ENCODE results near the gene IL10RB.
"Not testable (repeated sequence)": the region's sequence is repeated elsewhere in the genome, so short reads cannot be mapped to it uniquely, and the experiment has no call there.

IL10RB gene

DNA sequence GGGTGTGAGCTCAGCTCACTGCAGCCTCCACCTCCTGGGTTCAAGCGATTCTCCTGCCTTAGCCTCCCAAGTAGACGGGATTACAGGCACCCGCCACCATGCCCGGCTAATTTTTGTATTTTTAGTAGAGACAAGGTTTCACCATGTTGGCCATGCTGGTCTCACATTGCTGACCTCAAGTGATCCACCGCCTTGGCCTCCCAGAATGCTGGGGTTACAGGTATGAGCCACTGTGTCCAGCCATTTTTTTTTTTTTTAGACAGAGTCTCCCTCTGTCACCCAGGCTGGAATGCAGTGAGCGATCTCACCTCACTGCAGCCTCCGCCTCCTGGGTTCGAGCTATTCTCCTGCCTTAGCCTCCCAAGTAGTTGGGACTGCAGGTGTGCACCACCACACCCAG is 23.3 kb upstream of the IL10RB start:
- Histone ChIP-seq H3K9me3 (ENCODE audit: insufficient read depth, low read depth, low read length) (peaks cover 24% of the 10 kb centered on the region), H3K36me3 (ENCODE audit: insufficient read depth, low read depth, low read length) (peaks cover 45% of the 10 kb centered on the region)
- H3K27ac ChIP-seq (ENCODE audit: low read length); H3K4me3 ChIP-seq (ENCODE audit: low read length); H3K27me3 ChIP-seq (ENCODE audit: insufficient read depth, low read length); H3K4me1 ChIP-seq (ENCODE audit: insufficient read depth, low read length); H3K9ac ChIP-seq (ENCODE audit: low read depth, low read length): not testable (repeated sequence)

DNA sequence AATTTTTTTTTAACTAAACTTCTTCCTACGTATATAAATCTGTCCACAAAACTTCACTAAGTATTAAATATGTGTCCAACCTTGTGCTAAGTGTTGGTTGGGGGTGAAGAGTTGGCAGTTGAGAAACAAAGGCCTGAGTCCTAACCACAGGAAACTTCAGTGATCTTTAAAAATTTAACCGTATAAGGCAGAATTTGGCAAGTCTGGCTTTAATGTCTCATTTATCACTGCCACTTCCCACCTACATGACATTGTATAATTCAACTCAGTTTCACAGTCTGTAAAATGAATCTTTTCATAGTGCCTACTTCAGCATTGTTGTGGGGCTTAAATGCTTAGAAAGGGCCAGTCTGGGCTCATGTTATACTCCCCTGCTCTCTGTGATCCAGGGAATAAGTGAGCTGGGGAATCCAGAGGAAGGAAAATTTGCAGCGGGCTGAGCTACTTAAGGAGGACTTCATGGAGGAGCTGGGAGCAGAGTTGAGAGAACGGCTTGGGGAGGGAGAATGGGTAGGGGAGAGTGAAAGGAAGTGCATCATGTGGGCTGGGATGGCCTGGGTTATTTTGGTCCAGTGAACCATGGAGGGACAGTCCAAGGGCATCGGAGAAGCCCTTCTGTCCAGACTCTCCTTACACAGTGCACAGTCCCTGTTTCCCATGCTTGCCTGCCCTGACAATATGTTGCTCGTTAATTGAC is 21.9 kb upstream of the IL10RB start:
- Histone ChIP-seq H3K27ac (ENCODE audit: low read length) (no peak overlapping the region), H3K36me3 (ENCODE audit: insufficient read depth, low read depth, low read length) (peaks cover 52% of the 10 kb centered on the region), H3K9me3 (ENCODE audit: insufficient read depth, low read depth, low read length) (peaks cover 11% of the 10 kb centered on the region), H3K4me1 (ENCODE audit: insufficient read depth, low read length) (no peaks in the 10 kb centered on the region; the same call in 1 of the 2 replicates), H3K9ac (ENCODE audit: low read depth, low read length) (no peak overlapping the region), H3K4me3 (ENCODE audit: low read length) (no peak overlapping the region), H3K27me3 (ENCODE audit: insufficient read depth, low read length) (no peaks in the 10 kb centered on the region; the same call in 1 of the 2 replicates)

DNA sequence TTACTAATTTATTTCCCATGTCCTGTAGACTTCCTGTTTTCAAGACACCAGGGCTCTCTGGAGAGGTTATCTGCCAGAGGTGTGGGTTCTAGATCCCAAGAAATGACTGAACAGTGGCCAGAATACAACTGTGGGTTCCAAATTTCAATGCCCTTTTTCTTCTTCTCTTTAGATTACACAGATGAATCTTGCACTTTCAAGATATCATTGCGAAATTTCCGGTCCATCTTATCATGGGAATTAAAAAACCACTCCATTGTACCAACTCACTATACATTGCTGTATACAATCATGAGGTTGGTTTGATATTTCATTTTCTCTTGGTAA is 21.4 kb upstream of the IL10RB start:
- no peaks in the 10 kb centered on the region; the same call in 1 of the 2 replicates for H3K27me3 ChIP-seq (ENCODE audit: insufficient read depth, low read length)
- H3K4me3 ChIP-seq (ENCODE audit: low read length): no peak overlapping the region
- H3K4me1 ChIP-seq (ENCODE audit: insufficient read depth, low read length): no peaks in the 10 kb centered on the region; the same call in 1 of the 2 replicates
- peaks cover 7% of the 10 kb centered on the region for H3K9me3 ChIP-seq (ENCODE audit: insufficient read depth, low read depth, low read length)
- no peak overlapping the region for H3K9ac ChIP-seq (ENCODE audit: low read depth, low read length)
- H3K36me3 ChIP-seq (ENCODE audit: insufficient read depth, low read depth, low read length): peaks cover 57% of the 10 kb centered on the region
- H3K27ac ChIP-seq (ENCODE audit: low read length): no peak overlapping the region

DNA sequence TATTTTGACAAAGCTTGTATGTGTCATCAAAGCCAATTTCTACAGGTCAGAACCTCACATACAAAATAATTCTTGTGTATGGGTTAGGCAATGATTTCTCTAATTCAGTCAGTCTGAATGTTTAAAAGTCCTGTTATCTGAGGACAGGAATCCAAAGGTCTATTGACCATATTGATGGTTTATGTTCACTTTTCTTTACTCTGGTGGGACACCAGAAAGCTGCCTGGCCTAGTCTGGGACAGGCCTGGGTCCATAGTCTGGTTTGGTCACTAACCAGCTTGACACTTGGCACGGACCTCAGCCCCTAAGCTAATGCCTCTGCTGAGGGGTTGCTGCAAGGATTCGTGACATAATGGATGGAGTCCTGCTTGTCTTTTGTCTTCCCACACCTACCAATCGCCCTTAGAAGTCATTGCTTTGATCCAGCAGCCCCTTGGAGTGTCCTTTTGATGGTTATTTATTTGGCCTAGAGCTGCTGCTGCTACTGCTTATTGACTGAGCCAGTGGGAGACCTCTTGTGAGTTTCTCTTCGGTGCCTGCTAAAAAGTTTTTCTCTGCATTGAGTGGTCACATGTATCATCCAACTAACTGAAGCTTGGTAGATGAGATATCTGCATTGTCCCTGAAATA is 20.8 kb upstream of the IL10RB start:
- peaks cover 58% of the 10 kb centered on the region for H3K36me3 ChIP-seq (ENCODE audit: insufficient read depth, low read depth, low read length)
- no peak overlapping the region for H3K4me3 ChIP-seq (ENCODE audit: low read length)
- no peaks in the 10 kb centered on the region; the same call in 1 of the 2 replicates for H3K27me3 ChIP-seq (ENCODE audit: insufficient read depth, low read length)
- H3K9me3 ChIP-seq (ENCODE audit: insufficient read depth, low read depth, low read length): peaks cover under 1% of the 10 kb centered on the region
- H3K27ac ChIP-seq (ENCODE audit: low read length): no peak overlapping the region
- no peak overlapping the region for H3K9ac ChIP-seq (ENCODE audit: low read depth, low read length)
- no peaks in the 10 kb centered on the region; the same call in 1 of the 2 replicates for H3K4me1 ChIP-seq (ENCODE audit: insufficient read depth, low read length)

DNA sequence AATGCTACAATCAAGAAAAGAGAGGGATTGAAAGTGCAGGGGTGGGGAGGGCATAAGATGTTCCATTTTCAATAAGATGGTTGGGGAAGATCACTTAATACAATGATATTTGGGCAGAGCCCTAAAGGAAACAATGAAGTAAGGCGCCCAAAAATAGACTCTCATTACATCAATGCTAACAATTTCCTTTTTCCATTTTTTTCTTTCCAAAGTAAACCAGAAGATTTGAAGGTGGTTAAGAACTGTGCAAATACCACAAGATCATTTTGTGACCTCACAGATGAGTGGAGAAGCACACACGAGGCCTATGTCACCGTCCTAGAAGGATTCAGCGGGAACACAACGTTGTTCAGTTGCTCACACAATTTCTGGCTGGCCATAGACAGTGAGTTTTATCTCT is 19.7 kb upstream of the IL10RB start:
- Histone ChIP-seq H3K27me3 (ENCODE audit: insufficient read depth, low read length) (no peaks in the 10 kb centered on the region; the same call in 1 of the 2 replicates), H3K9me3 (ENCODE audit: insufficient read depth, low read depth, low read length) (no peaks in the 10 kb centered on the region), H3K4me3 (ENCODE audit: low read length) (no peak overlapping the region), H3K4me1 (ENCODE audit: insufficient read depth, low read length) (no peaks in the 10 kb centered on the region; the same call in 1 of the 2 replicates), H3K36me3 (ENCODE audit: insufficient read depth, low read depth, low read length) (peaks cover 67% of the 10 kb centered on the region), H3K9ac (ENCODE audit: low read depth, low read length) (no peak overlapping the region), H3K27ac (ENCODE audit: low read length) (no peak overlapping the region)

DNA sequence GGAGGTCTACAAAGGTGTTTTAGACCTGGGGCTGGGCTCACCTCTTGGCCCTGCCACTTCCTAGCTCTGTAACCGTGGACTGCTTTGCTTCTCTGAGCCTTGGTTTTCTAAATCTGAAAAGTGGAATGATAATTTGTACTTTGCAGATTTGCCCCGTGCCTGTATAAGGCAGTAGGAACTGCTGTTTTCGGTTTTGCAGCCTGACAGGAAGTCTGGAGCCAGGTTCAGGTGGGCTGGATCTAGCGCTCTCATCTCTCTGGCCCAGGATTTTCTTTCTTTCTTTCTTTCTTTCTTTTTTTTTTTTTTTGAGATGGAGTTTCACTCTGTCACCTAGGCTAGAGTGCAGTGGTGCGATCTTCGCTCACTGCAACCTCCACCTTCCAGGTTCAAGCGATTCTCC is 19.2 kb upstream of the IL10RB start:
- Histone ChIP-seq H3K4me1 (ENCODE audit: insufficient read depth, low read length) (no peaks in the 10 kb centered on the region; the same call in 1 of the 2 replicates), H3K4me3 (ENCODE audit: low read length) (no peak overlapping the region), H3K9me3 (ENCODE audit: insufficient read depth, low read depth, low read length) (no peaks in the 10 kb centered on the region), H3K36me3 (ENCODE audit: insufficient read depth, low read depth, low read length) (peaks cover 67% of the 10 kb centered on the region), H3K27ac (ENCODE audit: low read length) (no peak overlapping the region), H3K27me3 (ENCODE audit: insufficient read depth, low read length) (no peaks in the 10 kb centered on the region; the same call in 1 of the 2 replicates), H3K9ac (ENCODE audit: low read depth, low read length) (no peak overlapping the region)

DNA sequence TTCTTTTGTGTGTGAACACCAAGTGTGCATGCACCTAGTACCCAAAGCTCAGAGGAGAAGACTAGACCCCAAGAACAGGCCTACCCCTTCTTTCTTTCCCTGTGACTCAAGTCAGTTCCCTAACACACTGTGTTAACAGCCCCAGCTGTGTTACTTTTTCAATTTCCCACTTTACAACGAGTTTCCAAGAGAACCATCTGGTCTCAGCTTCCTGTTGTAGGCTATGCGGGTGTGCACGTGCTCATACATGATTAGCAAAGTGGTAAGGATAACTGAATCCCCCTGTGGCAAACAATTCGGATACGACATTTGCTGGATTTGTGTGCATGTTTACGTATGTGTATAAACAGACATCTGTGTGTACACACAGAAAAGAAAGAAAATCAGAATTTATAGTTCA is 18.6 kb upstream of the IL10RB start:
- Histone ChIP-seq H3K9me3 (ENCODE audit: insufficient read depth, low read depth, low read length) (no peaks in the 10 kb centered on the region), H3K4me1 (ENCODE audit: insufficient read depth, low read length) (no peaks in the 10 kb centered on the region; the same call in 1 of the 2 replicates), H3K27me3 (ENCODE audit: insufficient read depth, low read length) (no peaks in the 10 kb centered on the region; the same call in 1 of the 2 replicates), H3K27ac (ENCODE audit: low read length) (no peak overlapping the region), H3K36me3 (ENCODE audit: insufficient read depth, low read depth, low read length) (peaks cover 72% of the 10 kb centered on the region), H3K9ac (ENCODE audit: low read depth, low read length) (no peak overlapping the region), H3K4me3 (ENCODE audit: low read length) (no peak overlapping the region)

DNA sequence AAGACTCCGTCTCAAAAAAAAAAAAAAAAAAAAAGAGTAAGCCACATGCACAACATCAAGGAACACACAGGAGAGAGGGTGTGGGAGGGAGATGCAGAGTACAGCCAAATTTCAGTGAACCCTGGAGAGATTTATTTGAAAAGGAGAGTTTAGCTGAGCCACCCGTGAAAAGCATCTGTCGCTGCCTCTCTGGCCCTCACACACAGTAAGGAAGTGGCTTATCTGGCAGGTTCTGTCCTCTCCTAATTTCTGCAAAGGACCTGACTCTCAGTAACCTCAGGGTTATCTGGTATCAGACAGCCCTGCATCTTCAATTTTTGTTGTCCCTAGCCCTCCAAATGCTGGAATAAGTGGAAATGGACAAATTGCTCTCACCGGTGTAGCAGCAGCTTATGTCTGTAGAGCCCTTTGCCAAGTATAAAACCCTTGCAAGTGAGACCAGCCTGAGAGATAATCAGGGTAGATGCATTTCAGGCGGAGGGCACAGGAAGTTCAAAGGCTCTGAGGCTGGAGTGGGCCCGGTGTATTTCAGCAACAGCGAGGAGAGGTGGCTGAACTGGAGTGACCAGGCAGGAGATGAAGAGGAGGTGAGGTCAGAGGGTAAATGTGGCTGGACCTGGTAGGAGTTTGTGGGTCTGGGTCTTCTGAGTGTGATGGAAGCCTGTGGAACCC is 16.7 kb upstream of the IL10RB start:
- H3K4me3 ChIP-seq (ENCODE audit: low read length): no peak overlapping the region
- no peak overlapping the region for H3K9ac ChIP-seq (ENCODE audit: low read depth, low read length)
- H3K27me3 ChIP-seq (ENCODE audit: insufficient read depth, low read length): no peaks in the 10 kb centered on the region; the same call in 1 of the 2 replicates
- H3K36me3 ChIP-seq (ENCODE audit: insufficient read depth, low read depth, low read length): peaks cover 88% of the 10 kb centered on the region
- no peaks in the 10 kb centered on the region; the same call in 1 of the 2 replicates for H3K4me1 ChIP-seq (ENCODE audit: insufficient read depth, low read length)
- H3K27ac ChIP-seq (ENCODE audit: low read length): no peak overlapping the region
- H3K9me3 ChIP-seq (ENCODE audit: insufficient read depth, low read depth, low read length): no peaks in the 10 kb centered on the region

DNA sequence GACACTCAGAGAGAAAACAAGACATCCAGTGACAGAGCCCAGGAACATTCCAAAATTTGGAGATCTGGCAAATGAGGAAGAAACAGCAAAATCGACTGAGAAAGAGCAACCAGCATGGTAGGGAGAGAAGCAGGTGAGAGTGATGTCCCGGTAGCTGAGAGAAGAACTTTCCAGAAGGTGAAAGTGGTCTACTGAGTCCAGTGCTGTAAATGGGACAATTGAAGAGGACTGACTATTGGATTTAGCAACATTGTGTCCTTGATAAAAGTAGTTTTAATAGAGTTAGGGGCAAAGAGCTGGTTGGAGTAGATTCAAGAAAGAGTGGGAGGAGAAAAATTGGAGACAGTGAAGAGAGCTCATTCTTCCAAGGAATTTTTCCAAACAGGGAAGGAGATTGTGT is 15.0 kb upstream of the IL10RB start:
- H3K27ac ChIP-seq (ENCODE audit: low read length): no peak overlapping the region
- peaks cover 88% of the 10 kb centered on the region for H3K36me3 ChIP-seq (ENCODE audit: insufficient read depth, low read depth, low read length)

DNA sequence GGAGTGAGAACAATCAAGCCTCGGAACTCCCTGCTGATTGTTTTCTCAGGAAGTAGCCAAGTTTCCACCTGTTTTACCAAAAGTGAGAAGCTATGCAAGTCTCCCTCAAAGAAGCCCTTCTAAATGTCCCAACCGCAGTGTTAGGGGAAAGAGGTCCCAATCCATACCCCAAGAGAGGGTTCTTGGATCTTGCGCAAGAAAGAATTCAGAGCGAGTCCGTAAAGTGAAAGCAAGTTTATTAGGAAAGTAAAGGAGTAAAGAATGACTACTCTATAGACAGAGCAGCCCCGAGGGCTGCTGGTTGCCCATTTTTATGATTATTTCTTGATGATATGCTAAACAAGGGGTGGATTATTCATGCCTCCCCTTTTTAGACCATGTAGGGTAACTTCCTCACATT is 12.8 kb upstream of the IL10RB start:
- H3K4me3 ChIP-seq (ENCODE audit: low read length); H3K4me1 ChIP-seq (ENCODE audit: insufficient read depth, low read length); H3K9me3 ChIP-seq (ENCODE audit: insufficient read depth, low read depth, low read length); H3K9ac ChIP-seq (ENCODE audit: low read depth, low read length); H3K27ac ChIP-seq (ENCODE audit: low read length); H3K27me3 ChIP-seq (ENCODE audit: insufficient read depth, low read length): not testable (repeated sequence)
- peaks cover 77% of the 10 kb centered on the region for H3K36me3 ChIP-seq (ENCODE audit: insufficient read depth, low read depth, low read length)

More for the DNA sequence above, 15.0 kb upstream of the IL10RB start:
- Histone ChIP-seq H3K9me3 (ENCODE audit: insufficient read depth, low read depth, low read length) (no peaks in the 10 kb centered on the region), H3K4me3 (ENCODE audit: low read length) (no peak overlapping the region), H3K27me3 (ENCODE audit: insufficient read depth, low read length) (no peaks in the 10 kb centered on the region), H3K9ac (ENCODE audit: low read depth, low read length) (no peak overlapping the region), H3K4me1 (ENCODE audit: insufficient read depth, low read length) (no peaks in the 10 kb centered on the region)

DNA sequence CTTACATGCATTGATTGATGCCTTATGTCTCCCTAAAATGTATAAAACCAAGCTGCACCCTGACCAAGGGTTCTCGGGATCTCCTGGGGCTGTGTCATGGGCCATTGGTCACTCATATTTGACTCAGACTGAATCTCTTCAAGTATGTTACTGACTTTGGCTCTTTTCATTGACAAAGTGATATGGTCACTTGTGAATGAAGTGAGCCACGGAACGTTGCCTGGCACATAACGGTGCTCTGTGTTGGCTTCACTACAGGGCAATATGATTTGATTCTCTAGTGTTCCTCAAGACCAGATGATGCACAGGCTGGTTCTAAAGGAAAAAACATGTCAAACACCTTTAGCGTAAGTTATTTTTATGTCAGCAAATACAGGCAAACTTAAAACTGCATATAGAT is 11.4 kb upstream of the IL10RB start:
- peaks cover 73% of the 10 kb centered on the region for H3K36me3 ChIP-seq (ENCODE audit: insufficient read depth, low read depth, low read length)

DNA sequence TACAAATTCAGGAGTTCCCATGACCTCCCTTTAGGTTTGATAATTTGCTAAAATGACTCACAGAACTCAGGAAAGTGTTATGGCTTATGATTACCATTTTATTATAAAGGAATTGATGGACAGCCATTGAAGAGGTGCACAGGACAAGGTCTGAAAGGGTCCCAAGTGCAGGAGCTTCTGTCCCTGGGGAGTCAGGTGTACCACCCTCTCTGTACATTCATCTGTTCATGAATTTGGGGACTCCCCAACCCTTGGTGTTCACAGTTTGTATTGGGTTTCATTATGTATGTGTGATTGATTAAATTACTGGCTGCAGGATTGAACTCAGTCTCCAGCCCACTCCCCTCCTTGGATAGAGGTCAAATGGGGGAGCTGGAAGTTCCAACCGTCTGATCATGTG is 10.8 kb upstream of the IL10RB start:
- no peak overlapping the region for H3K27ac ChIP-seq (ENCODE audit: low read length)
- H3K9me3 ChIP-seq (ENCODE audit: insufficient read depth, low read depth, low read length): no peaks in the 10 kb centered on the region
- H3K27me3 ChIP-seq (ENCODE audit: insufficient read depth, low read length): no peaks in the 10 kb centered on the region
- no peaks in the 10 kb centered on the region for H3K4me1 ChIP-seq (ENCODE audit: insufficient read depth, low read length)
- H3K4me3 ChIP-seq (ENCODE audit: low read length): no peak overlapping the region
- H3K36me3 ChIP-seq (ENCODE audit: insufficient read depth, low read depth, low read length): peaks cover 69% of the 10 kb centered on the region
- H3K9ac ChIP-seq (ENCODE audit: low read depth, low read length): no peak overlapping the region

More for the DNA sequence above, 11.4 kb upstream of the IL10RB start:
- no peak overlapping the region for H3K4me3 ChIP-seq (ENCODE audit: low read length)
- no peaks in the 10 kb centered on the region for H3K9me3 ChIP-seq (ENCODE audit: insufficient read depth, low read depth, low read length)
- no peak overlapping the region for H3K9ac ChIP-seq (ENCODE audit: low read depth, low read length)
- H3K27ac ChIP-seq (ENCODE audit: low read length): no peak overlapping the region
- no peaks in the 10 kb centered on the region for H3K4me1 ChIP-seq (ENCODE audit: insufficient read depth, low read length)
- no peaks in the 10 kb centered on the region for H3K27me3 ChIP-seq (ENCODE audit: insufficient read depth, low read length)
